ENCODE results near the gene ZSWIM1. TPM values are rescaled to one million over a fixed set of nuclear protein-coding genes. Genes with fewer than 3 reads are reported as not detected.

ZSWIM1 gene
- total RNA-seq (ENCODE audit: unreplicated experiment): 12.6 TPM
- long read RNA-seq: 0 reads

DNA sequence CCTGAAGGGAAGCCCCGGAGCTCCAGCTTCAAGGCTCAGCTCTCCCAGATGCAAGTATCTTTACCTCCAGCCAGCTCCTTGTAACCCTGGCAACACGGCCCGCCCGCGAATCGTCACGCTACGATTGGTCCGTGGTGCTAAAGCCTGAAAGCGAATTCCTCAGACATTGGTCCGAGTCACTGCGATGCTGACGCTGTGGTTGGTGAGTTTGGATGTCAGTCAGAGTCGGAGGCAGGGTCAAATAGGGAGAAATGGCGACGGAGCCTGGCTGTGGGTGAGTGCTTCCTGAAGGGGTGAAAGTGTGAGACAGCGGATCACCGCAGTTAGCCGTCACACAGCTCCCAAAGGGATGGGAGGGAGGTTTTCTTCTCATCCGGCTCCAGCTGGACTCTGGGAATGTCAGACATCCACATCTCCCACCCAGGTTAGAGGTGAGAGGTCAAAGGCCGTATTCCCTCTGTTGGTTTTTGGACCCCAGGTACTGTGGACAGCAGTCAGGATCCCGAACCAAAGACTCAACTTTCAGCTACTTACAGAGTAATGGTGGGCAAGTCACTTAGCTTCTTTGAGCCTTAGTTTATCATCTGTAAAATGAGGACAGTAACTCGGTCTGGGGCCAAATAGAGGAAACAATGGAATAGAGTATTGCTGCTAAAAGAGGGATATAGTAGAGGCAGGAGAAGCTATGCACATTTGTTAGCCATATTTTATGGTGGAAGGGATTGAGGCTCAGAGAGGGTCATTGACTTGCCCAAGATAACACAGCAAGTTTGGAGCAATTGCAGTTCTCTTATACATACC is at the start of gene ZSWIM1:
Gene ZSWIM1, plus strand, starts transcription at position 240 of the 801 bp plus-strand sequence. CDS start 1,366 bp downstream, outside the sequence.
- H3K4me3 Mint-ChIP-seq (ENCODE audit: unreplicated experiment): peak within 1 kb of the TSS; percentile 98
- peak; percentile 99 for DNase-seq (ENCODE audit: low spot score)
- H3K9me3 Mint-ChIP-seq (ENCODE audit: unreplicated experiment): no peaks in the 10 kb centered on the region
- TF ChIP-seq, protein P1, sequence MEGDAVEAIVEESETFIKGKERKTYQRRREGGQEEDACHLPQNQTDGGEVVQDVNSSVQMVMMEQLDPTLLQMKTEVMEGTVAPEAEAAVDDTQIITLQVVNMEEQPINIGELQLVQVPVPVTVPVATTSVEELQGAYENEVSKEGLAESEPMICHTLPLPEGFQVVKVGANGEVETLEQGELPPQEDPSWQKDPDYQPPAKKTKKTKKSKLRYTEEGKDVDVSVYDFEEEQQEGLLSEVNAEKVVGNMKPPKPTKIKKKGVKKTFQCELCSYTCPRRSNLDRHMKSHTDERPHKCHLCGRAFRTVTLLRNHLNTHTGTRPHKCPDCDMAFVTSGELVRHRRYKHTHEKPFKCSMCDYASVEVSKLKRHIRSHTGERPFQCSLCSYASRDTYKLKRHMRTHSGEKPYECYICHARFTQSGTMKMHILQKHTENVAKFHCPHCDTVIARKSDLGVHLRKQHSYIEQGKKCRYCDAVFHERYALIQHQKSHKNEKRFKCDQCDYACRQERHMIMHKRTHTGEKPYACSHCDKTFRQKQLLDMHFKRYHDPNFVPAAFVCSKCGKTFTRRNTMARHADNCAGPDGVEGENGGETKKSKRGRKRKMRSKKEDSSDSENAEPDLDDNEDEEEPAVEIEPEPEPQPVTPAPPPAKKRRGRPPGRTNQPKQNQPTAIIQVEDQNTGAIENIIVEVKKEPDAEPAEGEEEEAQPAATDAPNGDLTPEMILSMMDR (IDR thresholded peaks at IDR 0.05; ENCODE audit: unreplicated experiment): no peak
- H3K27me3 Mint-ChIP-seq (ENCODE audit: unreplicated experiment): peaks cover 4% of the 10 kb centered on the region
- H3K4me1 Mint-ChIP-seq (ENCODE audit: unreplicated experiment): peaks cover 7% of the 10 kb centered on the region
- H3K36me3 Mint-ChIP-seq (ENCODE audit: low read depth, unreplicated experiment): peaks cover 17% of the 10 kb centered on the region
- peak within 1 kb of the TSS; percentile 36 for H3K27ac Mint-ChIP-seq (ENCODE audit: unreplicated experiment)

DNA sequence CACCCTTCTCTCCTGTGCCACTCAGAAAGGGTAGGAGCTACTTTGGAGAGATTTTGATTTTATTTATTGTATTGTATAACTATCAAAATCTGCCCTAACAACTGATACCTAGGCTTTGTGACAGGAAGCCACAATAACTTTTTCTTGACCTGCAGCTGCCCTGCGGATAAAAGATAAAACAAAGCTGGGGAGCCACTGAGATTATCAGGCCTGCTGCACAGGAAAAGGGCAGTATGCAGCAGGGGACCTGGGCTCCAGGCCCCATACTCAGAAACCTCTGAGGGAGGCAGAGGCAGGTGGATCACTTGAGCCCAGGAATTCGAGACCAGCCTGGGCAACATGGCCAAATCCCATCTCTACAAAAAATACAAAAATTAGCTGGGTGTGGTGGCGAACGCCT is 48.4 kb upstream of the ZSWIM1 start:
- no peaks in the 10 kb centered on the region for H3K36me3 Mint-ChIP-seq (ENCODE audit: low read depth, unreplicated experiment)

DNA sequence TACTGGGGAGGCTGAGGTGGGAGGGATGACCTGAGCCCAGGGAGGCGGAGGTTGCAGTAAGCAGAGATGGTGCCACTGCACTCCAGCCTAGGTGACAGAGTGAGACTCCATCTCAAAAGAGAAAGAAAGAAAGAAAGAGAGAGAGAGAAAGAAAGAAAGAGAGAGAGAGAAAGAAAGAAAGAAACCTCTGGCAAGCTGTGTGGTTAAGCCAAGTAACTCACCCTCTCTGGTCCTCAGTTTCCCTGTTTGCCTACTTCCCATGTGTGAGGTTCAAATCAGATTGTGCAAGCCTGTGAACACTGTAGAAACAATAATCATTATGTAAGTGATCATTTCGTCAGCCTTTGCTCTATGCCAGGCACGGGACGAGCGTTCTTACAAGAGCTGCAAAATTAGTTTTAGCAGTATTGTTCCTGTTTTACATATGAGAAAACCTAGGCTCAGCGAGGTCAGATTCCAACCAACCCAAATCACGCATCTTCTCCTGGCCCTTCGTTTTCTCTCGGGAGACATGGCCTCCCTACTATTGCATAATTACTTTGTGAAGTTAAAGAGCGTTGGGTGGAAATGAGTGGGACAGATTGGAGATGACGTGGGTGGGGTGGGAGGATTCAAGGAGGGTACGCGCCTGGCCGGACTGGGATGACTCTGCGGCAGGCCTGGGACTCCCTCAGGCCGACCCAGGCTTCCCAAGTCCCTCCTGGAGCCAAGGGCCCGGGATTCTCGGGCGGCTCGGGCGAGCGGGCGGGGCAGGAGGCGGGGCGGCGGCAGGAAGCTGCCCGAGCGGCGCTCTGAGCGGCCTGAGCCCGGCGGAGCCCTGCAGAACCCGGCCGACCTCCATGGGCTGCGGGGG is 47.8 kb upstream of the ZSWIM1 start, which contains the start of gene SNX21:
Gene SNX21, plus strand, starts transcription at position 770 of the 853 bp plus-strand sequence. CDS start 121 bp downstream, outside the sequence.
- no peaks in the 10 kb centered on the region for H3K36me3 Mint-ChIP-seq (ENCODE audit: low read depth, unreplicated experiment)
- H3K27ac Mint-ChIP-seq (ENCODE audit: unreplicated experiment): peak within 1 kb of the TSS; percentile 39
- no peaks in the 10 kb centered on the region for H3K9me3 Mint-ChIP-seq (ENCODE audit: unreplicated experiment)
- peaks cover 6% of the 10 kb centered on the region for H3K4me1 Mint-ChIP-seq (ENCODE audit: unreplicated experiment)
- peak; percentile 80 for DNase-seq (ENCODE audit: low spot score)
- peak within 1 kb of the TSS; percentile 89 for H3K4me3 Mint-ChIP-seq (ENCODE audit: unreplicated experiment)
- TF ChIP-seq, protein P1 (IDR thresholded peaks at IDR 0.05; ENCODE audit: unreplicated experiment): no peak
- peaks cover 4% of the 10 kb centered on the region for H3K27me3 Mint-ChIP-seq (ENCODE audit: unreplicated experiment)

More for the DNA sequence above, 48.4 kb upstream of the ZSWIM1 start:
- DNase-seq (ENCODE audit: low spot score): no peak
- Mint-ChIP-seq H3K27ac (ENCODE audit: unreplicated experiment) (no peak overlapping the region), H3K4me3 (ENCODE audit: unreplicated experiment) (no peak overlapping the region), H3K4me1 (ENCODE audit: unreplicated experiment) (peaks cover 6% of the 10 kb centered on the region), H3K27me3 (ENCODE audit: unreplicated experiment) (peaks cover 6% of the 10 kb centered on the region), H3K9me3 (ENCODE audit: unreplicated experiment) (no peaks in the 10 kb centered on the region)
- TF ChIP-seq, protein P1 (IDR thresholded peaks at IDR 0.05; ENCODE audit: unreplicated experiment): no peak

DNA sequence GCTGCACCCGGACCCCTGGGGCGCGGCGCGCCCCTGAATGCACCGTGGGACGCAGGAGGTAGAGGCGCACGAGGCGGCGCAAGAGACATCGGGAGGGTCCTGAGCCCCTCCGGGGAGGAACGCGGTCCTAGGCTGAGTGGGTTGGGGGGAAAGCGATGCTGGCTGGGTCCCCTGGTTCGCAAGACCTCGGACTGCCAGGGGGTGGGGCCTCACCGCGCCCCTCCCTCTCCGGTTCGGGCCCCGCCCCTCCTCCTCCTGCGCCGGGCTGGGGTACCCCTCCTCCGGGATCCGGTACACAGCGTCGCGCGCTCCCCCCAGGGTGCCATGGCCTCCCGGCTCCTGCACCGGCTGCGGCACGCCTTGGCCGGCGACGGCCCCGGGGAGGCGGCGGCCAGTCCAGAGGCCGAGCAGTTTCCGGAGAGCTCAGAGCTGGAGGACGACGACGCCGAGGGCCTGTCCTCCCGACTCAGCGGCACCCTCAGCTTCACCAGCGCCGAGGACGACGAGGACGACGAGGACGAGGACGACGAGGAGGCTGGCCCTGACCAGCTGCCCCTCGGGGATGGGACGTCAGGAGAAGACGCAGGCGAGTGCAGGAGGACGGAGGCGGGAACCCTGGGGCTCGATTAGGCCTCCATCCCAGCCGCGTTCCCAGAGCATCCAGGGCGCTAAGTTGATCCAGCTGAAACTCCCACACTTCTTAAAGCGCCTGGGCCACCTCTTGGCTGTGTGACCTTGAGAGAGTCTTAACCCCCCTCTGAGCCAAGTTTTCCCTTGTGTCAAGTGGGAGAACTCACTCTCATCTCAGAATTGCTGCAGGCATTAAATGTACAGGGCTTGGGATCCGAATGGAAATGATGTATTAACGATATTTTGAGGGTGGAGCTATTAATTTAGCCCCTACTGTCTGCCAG is 46.9 kb upstream of the ZSWIM1 start:
- Mint-ChIP-seq H3K4me1 (ENCODE audit: unreplicated experiment) (peaks cover 6% of the 10 kb centered on the region), H3K4me3 (ENCODE audit: unreplicated experiment) (peak overlapping the region; percentile 77), H3K9me3 (ENCODE audit: unreplicated experiment) (no peaks in the 10 kb centered on the region), H3K27me3 (ENCODE audit: unreplicated experiment) (peaks cover 4% of the 10 kb centered on the region), H3K36me3 (ENCODE audit: low read depth, unreplicated experiment) (no peaks in the 10 kb centered on the region), H3K27ac (ENCODE audit: unreplicated experiment) (no peak overlapping the region)
- TF ChIP-seq, protein P1 (IDR thresholded peaks at IDR 0.05; ENCODE audit: unreplicated experiment): no peak
- DNase-seq (ENCODE audit: low spot score): peak; percentile 70
